CD4-positive, alpha-beta T cell treated with Interleukin-12 subunit alpha and Interleukin-12 subunit beta, for 1 hour (primary cell): ENCODE data around the gene ACSL1.

Source experiments
- DNase-seq: peaks from one replicate; pipeline ENCODE4 v3.0.0-alpha.2; 2020

Gene ACSL1

GRCh38 chr4:184706453-184706852, 119.3 kb downstream of the ACSL1 start:
- DNase-seq = no peak

GRCh38 chr4:184705692-184706091, 120.1 kb downstream of the ACSL1 start:
- DNase-seq = peak; percentile 7
